ENCODE measurements around the gene DAB1.

The DAB1 gene

GRCh38 chr1:57094749-57095148, 329.1 kb downstream of the DAB1 start:
- H3K27me3 ChIP-seq (ENCODE audit: control insufficient read depth, insufficient read depth, low read length): no peaks in the 10 kb centered on the region
- H3K4me2 ChIP-seq (ENCODE audit: low read length): no peak overlapping the region
- TF ChIP-seq, protein P1, sequence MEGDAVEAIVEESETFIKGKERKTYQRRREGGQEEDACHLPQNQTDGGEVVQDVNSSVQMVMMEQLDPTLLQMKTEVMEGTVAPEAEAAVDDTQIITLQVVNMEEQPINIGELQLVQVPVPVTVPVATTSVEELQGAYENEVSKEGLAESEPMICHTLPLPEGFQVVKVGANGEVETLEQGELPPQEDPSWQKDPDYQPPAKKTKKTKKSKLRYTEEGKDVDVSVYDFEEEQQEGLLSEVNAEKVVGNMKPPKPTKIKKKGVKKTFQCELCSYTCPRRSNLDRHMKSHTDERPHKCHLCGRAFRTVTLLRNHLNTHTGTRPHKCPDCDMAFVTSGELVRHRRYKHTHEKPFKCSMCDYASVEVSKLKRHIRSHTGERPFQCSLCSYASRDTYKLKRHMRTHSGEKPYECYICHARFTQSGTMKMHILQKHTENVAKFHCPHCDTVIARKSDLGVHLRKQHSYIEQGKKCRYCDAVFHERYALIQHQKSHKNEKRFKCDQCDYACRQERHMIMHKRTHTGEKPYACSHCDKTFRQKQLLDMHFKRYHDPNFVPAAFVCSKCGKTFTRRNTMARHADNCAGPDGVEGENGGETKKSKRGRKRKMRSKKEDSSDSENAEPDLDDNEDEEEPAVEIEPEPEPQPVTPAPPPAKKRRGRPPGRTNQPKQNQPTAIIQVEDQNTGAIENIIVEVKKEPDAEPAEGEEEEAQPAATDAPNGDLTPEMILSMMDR (IDR thresholded peaks at IDR 0.05): no peak
- H3K4me1 ChIP-seq: no peaks in the 10 kb centered on the region
- no peaks in the 10 kb centered on the region for H3K9me3 ChIP-seq (ENCODE audit: control insufficient read depth, low read length)
- H3K27ac ChIP-seq: no peak overlapping the region
- no peak overlapping the region for H3K4me3 ChIP-seq (ENCODE audit: low read depth, low read length)
- no peaks in the 10 kb centered on the region for H3K79me2 ChIP-seq
- no peak overlapping the region for H3K9ac ChIP-seq
- H2AFZ ChIP-seq: no peak overlapping the region
- no peaks in the 10 kb centered on the region for H3K36me3 ChIP-seq (ENCODE audit: control insufficient read depth, insufficient read depth, low read length)

DNA sequence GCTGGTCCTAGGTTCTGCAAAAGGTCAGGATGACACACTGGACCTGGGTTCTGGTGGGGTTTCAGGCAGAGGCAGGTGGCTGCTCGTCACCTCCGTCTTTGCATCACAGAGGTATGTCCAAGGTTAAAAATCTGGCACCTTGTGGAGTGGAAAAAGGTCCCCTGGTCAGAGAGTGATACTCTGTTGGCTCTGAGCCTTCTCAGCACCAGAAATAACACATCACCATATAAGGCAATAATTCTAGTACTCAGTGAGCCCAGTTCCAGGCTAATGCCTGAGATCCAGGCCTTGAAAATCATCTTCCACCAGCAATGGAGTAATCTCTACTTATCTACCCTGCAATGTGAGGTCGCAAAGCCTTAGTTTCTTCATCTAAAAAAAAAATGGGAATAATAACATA, 330.7 kb downstream of the DAB1 start:
- TF ChIP-seq, protein P1 (IDR thresholded peaks at IDR 0.05): no peak
- Histone ChIP-seq H3K4me2 (ENCODE audit: low read length) (no peak overlapping the region), H3K4me3 (ENCODE audit: low read depth, low read length) (no peak overlapping the region), H3K9ac (no peak overlapping the region), H3K27ac (no peak overlapping the region), H3K79me2 (no peaks in the 10 kb centered on the region), H2AFZ (no peak overlapping the region), H3K4me1 (no peaks in the 10 kb centered on the region), H3K27me3 (ENCODE audit: control insufficient read depth, insufficient read depth, low read length) (no peaks in the 10 kb centered on the region), H3K9me3 (ENCODE audit: control insufficient read depth, low read length) (no peaks in the 10 kb centered on the region), H3K36me3 (ENCODE audit: control insufficient read depth, insufficient read depth, low read length) (no peaks in the 10 kb centered on the region)

GRCh38 chr1:57091642-57092041, 332.2 kb downstream of the DAB1 start:
- no peaks in the 10 kb centered on the region for H3K36me3 ChIP-seq (ENCODE audit: control insufficient read depth, insufficient read depth, low read length)

DNA sequence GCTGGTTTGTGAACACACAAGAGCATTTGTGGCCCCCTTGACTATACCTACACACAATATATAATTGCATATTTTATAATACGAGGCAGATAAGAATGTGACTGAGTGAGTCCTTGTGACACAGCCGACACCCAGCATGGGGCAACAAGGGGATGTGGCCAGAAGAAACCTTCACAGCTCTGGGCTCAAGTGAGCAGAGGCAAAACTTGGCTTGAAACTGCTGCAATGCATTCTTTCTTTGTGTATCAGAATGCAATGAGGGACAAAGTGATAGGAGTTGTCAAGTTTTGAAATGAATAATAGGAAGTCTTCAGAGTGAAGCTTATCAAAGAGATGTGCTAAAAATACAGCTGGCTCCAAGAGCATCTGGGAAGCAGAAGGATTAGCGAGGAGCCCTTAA, 334.0 kb downstream of the DAB1 start:
- H3K4me1 ChIP-seq: no peaks in the 10 kb centered on the region
- no peaks in the 10 kb centered on the region for H3K27me3 ChIP-seq (ENCODE audit: control insufficient read depth, insufficient read depth, low read length)
- H3K27ac ChIP-seq: no peak overlapping the region
- H3K4me2 ChIP-seq (ENCODE audit: low read length): no peak overlapping the region
- no peak overlapping the region for H2AFZ ChIP-seq
- no peak overlapping the region for H3K4me3 ChIP-seq (ENCODE audit: low read depth, low read length)
- no peaks in the 10 kb centered on the region for H3K36me3 ChIP-seq (ENCODE audit: control insufficient read depth, insufficient read depth, low read length)
- no peaks in the 10 kb centered on the region for H3K79me2 ChIP-seq
- TF ChIP-seq, protein P1 (IDR thresholded peaks at IDR 0.05): no peak
- H3K9ac ChIP-seq: no peak overlapping the region
- no peaks in the 10 kb centered on the region for H3K9me3 ChIP-seq (ENCODE audit: control insufficient read depth, low read length)

More at GRCh38 chr1:57091642-57092041, 332.2 kb downstream of the DAB1 start:
- Histone ChIP-seq H3K4me2 (ENCODE audit: low read length) (no peak overlapping the region), H3K27ac (no peak overlapping the region), H3K4me3 (ENCODE audit: low read depth, low read length) (no peak overlapping the region), H3K4me1 (no peaks in the 10 kb centered on the region), H2AFZ (no peak overlapping the region), H3K9ac (no peak overlapping the region), H3K79me2 (no peaks in the 10 kb centered on the region), H3K27me3 (ENCODE audit: control insufficient read depth, insufficient read depth, low read length) (no peaks in the 10 kb centered on the region), H3K9me3 (ENCODE audit: control insufficient read depth, low read length) (no peaks in the 10 kb centered on the region)
- TF ChIP-seq, protein P1 (IDR thresholded peaks at IDR 0.05): no peak

- TF ChIP-seq, protein P1 (IDR thresholded peaks at IDR 0.05): no peak
- Histone ChIP-seq H3K4me3 (ENCODE audit: low read depth, low read length) (no peak overlapping the region), H3K4me2 (ENCODE audit: low read length) (no peak overlapping the region), H3K9me3 (ENCODE audit: control insufficient read depth, low read length) (no peaks in the 10 kb centered on the region), H3K27me3 (ENCODE audit: control insufficient read depth, insufficient read depth, low read length) (no peaks in the 10 kb centered on the region), H3K4me1 (no peaks in the 10 kb centered on the region), H3K9ac (no peak overlapping the region), H3K36me3 (ENCODE audit: control insufficient read depth, insufficient read depth, low read length) (no peaks in the 10 kb centered on the region), H3K27ac (no peak overlapping the region), H3K79me2 (no peaks in the 10 kb centered on the region), H2AFZ (no peak overlapping the region)
These were observed 334.6 kb downstream of the DAB1 start for GRCh38 chr1:57089221-57089620.
